Lung (tissue), 12 donors: ENCODE data around the gene SENP5. TPM values are rescaled to one million over a fixed set of nuclear protein-coding genes. Genes with fewer than 3 reads are reported as not detected.

Experiments
- ATAC-seq: fragments of 200-7000 bp; cut with Tn5 transposase; one replicate; pipeline ENCODE4 v1.9.1; 2020; ENCODE audit warnings: moderate number of reproducible peaks; ENCODE audit not compliant: insufficient read depth, low FRiP score
- DNase-seq, 3 donors: peaks; one replicate each; pipeline ENCODE4 v3.0.0-alpha.2; 2013 to 2017
- H3K27ac ChIP-seq, 2 donors: one replicate each; pipeline ENCODE4 v1.5.1; 2013; ENCODE audit warnings: mild to moderate bottlenecking in 2 of 2, moderate library complexity in 2 of 2, control low read depth in 1 of 2, inconsistent platforms in 1 of 2, low read depth in 1 of 2, low read length in 1 of 2
- H3K27me3 ChIP-seq, 3 donors: one replicate each; pipeline ENCODE4 v1.5.1; 2013; ENCODE audit warnings: low read length in 2 of 3; ENCODE audit not compliant: control insufficient read depth in 3 of 3, insufficient read depth in 3 of 3
- H3K36me3 ChIP-seq, 4 donors: one replicate each; pipeline ENCODE4 v1.5.1; 2013; ENCODE audit warnings: low read length in 4 of 4, mild to moderate bottlenecking in 1 of 4, moderate library complexity in 1 of 4; ENCODE audit not compliant: control insufficient read depth in 4 of 4, insufficient read depth in 4 of 4
- H3K4me1 ChIP-seq, 5 donors: one replicate each; pipeline ENCODE4 v1.5.1; 2013; ENCODE audit warnings: low read length in 5 of 5, mild to moderate bottlenecking in 2 of 5, moderate library complexity in 1 of 5; ENCODE audit not compliant: control insufficient read depth in 5 of 5, insufficient read depth in 5 of 5
- H3K4me3 ChIP-seq: one replicate; pipeline ENCODE4 v1.5.1; 2013; ENCODE audit warnings: mild to moderate bottlenecking, control low read depth, moderate library complexity
- H3K9ac ChIP-seq, 2 donors: one replicate each; pipeline ENCODE4 v1.5.1; 2013; ENCODE audit warnings: low read length in 2 of 2, control low read depth in 1 of 2; ENCODE audit not compliant: insufficient read depth in 1 of 2
- H3K9me3 ChIP-seq, 4 donors: one replicate each; pipeline ENCODE4 v1.5.1; 2013; ENCODE audit warnings: low read length in 3 of 4, mild to moderate bottlenecking in 1 of 4, moderate library complexity in 1 of 4; ENCODE audit not compliant: control insufficient read depth in 4 of 4, insufficient read depth in 3 of 4
- WGBS, 2 donors: extraction: QIAGEN DNeasy Blood & Tissue Kit; methylation state at CpG; one replicate each; pipeline ENCODE4 v1.1.7; 2013; 5-methylcytosine and 5-hydroxymethylcytosine counted together
- polyA plus RNA-seq, 2 donors: library from polyadenylated mRNA; stranded (reverse); fragments of 200-250 nt; gene quantifications; one replicate each; pipeline ENCODE4 v1.2.1, GENCODE V29; 2013
- total RNA-seq, 2 donors: library from RNA; depleted of rRNA in 1 of 2; stranded (reverse); fragments of >200 nt in 1 of 2; gene quantifications; one replicate each; pipeline ENCODE4 v1.2.1, GENCODE V29; 2014 to 2021
- TF ChIP-seq, protein P1 (sequence below): IDR thresholded peaks from 2 replicates; pipeline ENCODE4 v1.5.1; 2012; ENCODE audit warnings: mild to moderate bottlenecking; ENCODE audit errors: control extremely low read depth, extremely low read depth
- donor health status: control.
- donor health status: control.
- donor health status: Bipolar disorder and iron deficiency.
- donor health status: healthy.
- donor health status: DM: yes; HTN: yes; CAD: no.

Gene SENP5
- total and polyA plus RNA-seq, 4 donors, result 7.7 to 55.7 (median 18.7) TPM

DNA sequence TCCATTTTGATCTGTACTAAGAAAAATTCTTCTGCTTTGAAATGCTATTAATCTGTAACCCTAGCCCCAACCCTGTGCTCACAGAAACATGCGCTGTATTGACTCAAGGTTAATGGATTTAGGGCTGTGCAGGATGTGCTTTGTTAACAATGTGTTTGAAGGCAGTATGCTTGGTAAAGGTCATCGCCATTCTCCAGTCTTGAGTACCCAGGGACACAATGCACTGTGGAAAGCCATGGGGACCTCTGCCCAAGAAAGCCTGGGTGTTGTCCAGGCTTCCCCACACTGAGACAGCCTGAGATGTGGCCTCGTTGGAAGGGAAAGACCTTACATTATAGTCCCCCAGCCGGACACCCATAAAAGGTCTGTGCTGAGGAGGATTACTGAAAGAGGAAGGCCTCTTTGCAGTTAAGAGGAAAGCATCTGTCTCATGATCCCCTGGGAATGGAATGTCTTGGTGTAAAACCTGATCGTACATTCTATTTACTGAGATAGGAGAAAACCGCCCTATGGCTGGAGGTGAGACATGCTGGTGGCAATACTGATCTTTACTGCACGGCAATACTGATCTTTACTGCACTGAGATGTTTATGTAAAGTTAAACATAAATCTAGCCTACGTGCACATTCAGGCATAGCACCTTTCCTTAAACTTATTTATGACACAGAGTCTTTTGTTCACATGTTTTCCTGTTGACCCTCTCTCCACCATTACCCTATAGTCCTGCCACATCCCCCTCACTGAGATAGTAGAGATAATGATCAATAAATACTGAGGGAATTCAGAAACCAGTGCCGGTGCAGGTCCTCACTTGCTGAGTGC, 94.6 kb downstream of the SENP5 start:
- TF ChIP-seq, protein P1, sequence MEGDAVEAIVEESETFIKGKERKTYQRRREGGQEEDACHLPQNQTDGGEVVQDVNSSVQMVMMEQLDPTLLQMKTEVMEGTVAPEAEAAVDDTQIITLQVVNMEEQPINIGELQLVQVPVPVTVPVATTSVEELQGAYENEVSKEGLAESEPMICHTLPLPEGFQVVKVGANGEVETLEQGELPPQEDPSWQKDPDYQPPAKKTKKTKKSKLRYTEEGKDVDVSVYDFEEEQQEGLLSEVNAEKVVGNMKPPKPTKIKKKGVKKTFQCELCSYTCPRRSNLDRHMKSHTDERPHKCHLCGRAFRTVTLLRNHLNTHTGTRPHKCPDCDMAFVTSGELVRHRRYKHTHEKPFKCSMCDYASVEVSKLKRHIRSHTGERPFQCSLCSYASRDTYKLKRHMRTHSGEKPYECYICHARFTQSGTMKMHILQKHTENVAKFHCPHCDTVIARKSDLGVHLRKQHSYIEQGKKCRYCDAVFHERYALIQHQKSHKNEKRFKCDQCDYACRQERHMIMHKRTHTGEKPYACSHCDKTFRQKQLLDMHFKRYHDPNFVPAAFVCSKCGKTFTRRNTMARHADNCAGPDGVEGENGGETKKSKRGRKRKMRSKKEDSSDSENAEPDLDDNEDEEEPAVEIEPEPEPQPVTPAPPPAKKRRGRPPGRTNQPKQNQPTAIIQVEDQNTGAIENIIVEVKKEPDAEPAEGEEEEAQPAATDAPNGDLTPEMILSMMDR, result no peak
- H3K27ac ChIP-seq, result no peak overlapping the region
- no peak overlapping the region for H3K4me3 ChIP-seq
- H3K9me3 ChIP-seq, result no peaks in the 10 kb centered on the region
- peaks cover 0 to 5% (median 0%) of the 10 kb centered on the region in 4 donors for H3K36me3 ChIP-seq
- WGBS, 2 donors, result 79 to 84% methylated on average over 9 of the region's 9 CpGs
- peak in 1 of 3 donors; percentile 10 for DNase-seq
- H3K27me3 ChIP-seq, result peaks cover 0 to 27% (median 27%) of the 10 kb centered on the region in 3 donors
- ATAC-seq, result no peak
- peaks cover 0 to 10% (median 2%) of the 10 kb centered on the region in 5 donors for H3K4me1 ChIP-seq
- no peak overlapping the region for H3K9ac ChIP-seq

DNA sequence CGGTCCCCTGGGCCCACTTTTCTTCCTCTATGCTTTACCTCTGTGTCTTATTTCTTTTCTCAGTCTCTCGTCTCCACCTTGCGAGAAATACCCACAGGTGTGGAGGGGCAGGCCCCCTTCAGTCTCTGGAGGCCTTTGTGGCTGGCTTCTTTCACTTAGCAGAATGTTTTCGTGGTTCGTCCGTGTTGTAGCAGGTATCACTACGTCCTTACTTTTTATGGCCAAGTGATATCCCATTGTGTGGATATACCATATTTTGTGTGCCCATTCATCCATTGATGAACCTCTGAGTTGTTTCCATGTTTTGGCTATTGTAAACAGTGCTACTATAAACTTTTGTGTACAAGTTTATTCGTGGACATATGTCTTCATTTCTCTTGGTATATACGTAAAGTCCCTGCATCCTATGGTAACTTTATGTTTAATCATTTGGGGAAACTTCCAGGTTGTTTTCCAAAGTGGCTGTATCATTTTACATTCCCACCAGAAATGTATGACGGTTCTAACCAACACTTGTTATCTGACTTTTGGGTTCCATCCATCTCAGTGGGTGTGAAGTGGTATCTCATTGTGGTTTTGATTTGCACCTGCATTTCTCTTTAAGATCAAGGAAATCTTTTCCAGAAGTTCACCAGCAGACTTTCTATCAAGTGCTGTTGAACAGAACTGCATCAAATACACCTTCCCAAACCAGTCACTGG, 95.4 kb downstream of the SENP5 start:
- Histone ChIP-seq H3K9ac (no peak overlapping the region), H3K4me3 (no peak overlapping the region), H3K27me3 (peaks cover 0 to 34% (median 34%) of the 10 kb centered on the region in 3 donors), H3K36me3 (peaks cover 0 to 5% (median 0%) of the 10 kb centered on the region in 4 donors), H3K9me3 (no peaks in the 10 kb centered on the region), H3K4me1 (peaks cover 0 to 18% (median 5%) of the 10 kb centered on the region in 5 donors), H3K27ac (no peak overlapping the region)
- TF ChIP-seq, protein P1, result no peak
- whole genome bisulfite sequencing, 2 donors, result 91 to 92% methylated on average over 10 of the region's 10 CpGs
- ATAC-seq (no peak), DNase-seq (no peak)

DNA sequence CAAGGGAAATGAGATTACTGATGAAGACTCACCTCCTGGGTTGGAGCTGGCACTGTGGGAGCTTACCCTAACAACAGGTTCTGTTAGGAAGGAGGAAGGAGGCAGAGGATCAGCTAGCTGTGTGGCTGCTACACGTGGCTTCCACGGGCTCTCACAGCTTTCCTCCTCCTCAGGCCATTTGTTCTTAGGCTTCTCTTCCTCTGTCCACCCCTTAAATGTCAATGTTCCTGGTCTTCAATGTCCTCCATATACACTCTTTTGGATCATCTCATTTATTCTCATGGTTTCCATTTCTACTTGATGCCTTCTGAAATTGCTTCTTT, 95.9 kb downstream of the SENP5 start:
- Histone ChIP-seq H3K4me3 (no peak overlapping the region), H3K27me3 (peaks cover 0 to 38% (median 37%) of the 10 kb centered on the region in 3 donors), H3K9ac (no peak overlapping the region), H3K9me3 (no peaks in the 10 kb centered on the region), H3K36me3 (peaks cover 0 to 5% (median 0%) of the 10 kb centered on the region in 4 donors), H3K4me1 (peaks cover 0 to 22% (median 9%) of the 10 kb centered on the region in 5 donors), H3K27ac (no peak overlapping the region)
- TF ChIP-seq, protein P1, result no peak
- no peak for DNase-seq
- WGBS, 2 donors, result 80 to 88% methylated on average over 2 of the region's 2 CpGs
- no peak for ATAC-seq
